ENCODE data around the gene BUD23. TPM values are rescaled to one million over a fixed set of nuclear protein-coding genes. Genes with fewer than 3 reads are reported as not detected.

Gene BUD23
- total and polyA plus RNA-seq, 3 donors from 2014 or later = 231 to 252 (median 241) TPM

DNA sequence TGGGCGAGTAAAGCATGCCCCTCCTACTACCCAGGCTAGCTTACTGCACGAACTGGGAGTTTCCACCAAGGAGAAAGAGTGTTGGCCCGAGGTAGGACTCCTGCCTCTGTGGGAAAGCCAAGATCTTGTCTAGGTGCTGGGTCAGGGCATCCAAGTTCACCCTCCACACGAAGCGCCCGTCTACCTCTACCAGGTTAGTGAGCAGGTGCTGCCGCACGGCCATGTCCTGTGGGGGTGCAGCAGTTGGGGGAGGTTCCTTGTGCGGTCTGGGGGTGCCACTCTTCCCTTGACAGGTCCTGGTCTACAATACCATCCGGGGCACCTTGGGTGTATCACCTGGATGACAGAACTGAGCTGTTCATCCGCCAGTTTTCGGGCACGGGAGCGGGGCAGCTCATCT, 53.5 kb downstream of the BUD23 start:
- Histone ChIP-seq H3K27ac (no peak overlapping the region), H3K9me3 (no peaks in the 10 kb centered on the region), H3K36me3 (ENCODE audit: low read depth, missing control alignments) (no peaks in the 10 kb centered on the region), H3K4me3 (no peak overlapping the region), H3K4me1 (peaks cover 10% of the 10 kb centered on the region), H3K27me3 (no peaks in the 10 kb centered on the region)
- no peak for DNase-seq
- no peak for TF ChIP-seq CTCF (IDR thresholded peaks at IDR 0.05)
- no peak for TF ChIP-seq POLR2A (IDR thresholded peaks at IDR 0.05)
- WGBS, 2 donors = 90 to 99% methylated on average over 7 to 13 of the region's 14 CpGs
- intact Hi-C loops (cut with DNase I; ENCODE audit: low total_unique reads) = no loop called here

- intact Hi-C loops (cut with DNase I; ENCODE audit: low total_unique reads) = no loop called here
- Histone ChIP-seq H3K27me3 (no peaks in the 10 kb centered on the region), H3K36me3 (ENCODE audit: low read depth, missing control alignments) (no peaks in the 10 kb centered on the region), H3K4me1 (peaks cover 10% of the 10 kb centered on the region), H3K27ac (peak overlapping the region in 1 of 2 donors; percentile 69), H3K9me3 (no peaks in the 10 kb centered on the region), H3K4me3 (peak overlapping the region; percentile 77)
- no peak for TF ChIP-seq CTCF (IDR thresholded peaks at IDR 0.05)
- TF ChIP-seq POLR2A (IDR thresholded peaks at IDR 0.05) = no peak
- DNase-seq = no peak
- WGBS, 2 donors = 40 to 63% methylated on average over 11 to 13 of the region's 17 CpGs
Observed at GRCh38 chr7:73737491-73738219, 54.3 kb downstream of the BUD23 start.

GRCh38 chr7:73738220-73738611, 54.8 kb downstream of the BUD23 start:
- Histone ChIP-seq H3K27ac (peak overlapping the region; percentile 53 to 69), H3K9me3 (no peaks in the 10 kb centered on the region), H3K4me1 (peaks cover 10% of the 10 kb centered on the region), H3K27me3 (no peaks in the 10 kb centered on the region), H3K36me3 (ENCODE audit: low read depth, missing control alignments) (no peaks in the 10 kb centered on the region), H3K4me3 (peak overlapping the region; percentile 77)
- intact Hi-C loops (cut with DNase I; ENCODE audit: low total_unique reads) = no loop called here
- TF ChIP-seq CTCF (IDR thresholded peaks at IDR 0.05) (no peak), POLR2A (IDR thresholded peaks at IDR 0.05) (no peak)
- DNase-seq = peak; percentile 78
- 1% methylated on average over 24 of the region's 24 CpGs for WGBS, 2 donors

- H3K27ac ChIP-seq = peak within 1 kb of the TSS; percentile 85 to 89
- intact Hi-C loops (cut with DNase I; ENCODE audit: low total_unique reads) = no loop called here
- H3K36me3 ChIP-seq (ENCODE audit: low read depth, missing control alignments) = no peaks in the 10 kb centered on the region
- DNase-seq = peak; percentile 99
- no peaks in the 10 kb centered on the region for H3K9me3 ChIP-seq
- TF ChIP-seq CTCF (IDR thresholded peaks at IDR 0.05) (no peak), POLR2A (IDR thresholded peaks at IDR 0.05) (peak; percentile 73)
- peak within 1 kb of the TSS; percentile 77 for H3K4me3 ChIP-seq
- whole genome bisulfite sequencing, 2 donors = 0 to 2% methylated on average over 43 to 59 of the region's 84 CpGs
- H3K27me3 ChIP-seq = no peaks in the 10 kb centered on the region
- H3K4me1 ChIP-seq = peaks cover 10% of the 10 kb centered on the region
Observed at GRCh38 chr7:73738612-73739386, 55.4 kb downstream of the BUD23 start, which contains the start of gene ABHD11. TSS of gene ABHD11 (minus strand) at chr7:73738802. CDS start at chr7:73738770, 32 bp downstream.
